ENCODE results near the gene MYRFL.

The MYRFL gene

GRCh38 chr12:69898236-69898635, 73.2 kb downstream of the MYRFL start:
- no peak overlapping the region for H3K4ac ChIP-seq (ENCODE audit: low read length)
- no peak overlapping the region for H3K4me2 ChIP-seq (ENCODE audit: insufficient read depth, low read length, poor library complexity, severe bottlenecking)
- no peak overlapping the region for H2AFZ ChIP-seq (ENCODE audit: low read length)
- no peak for DNase-seq (ENCODE audit: low spot score)
- H2BK15ac ChIP-seq (ENCODE audit: low read length), result no peak overlapping the region
- no peak overlapping the region for H4K8ac ChIP-seq (ENCODE audit: low read depth, low read length)
- no peak overlapping the region for H2BK5ac ChIP-seq (ENCODE audit: low read length)
- H2BK12ac ChIP-seq (ENCODE audit: low read length), result no peak overlapping the region
- no peak overlapping the region for H3K9ac ChIP-seq (ENCODE audit: low read depth, low read length, poor library complexity)
- H3K4me1 ChIP-seq (ENCODE audit: control insufficient read depth in 2 of 2, insufficient read depth in 1 of 2, low read depth in 1 of 2, low read length in 2 of 2), result peaks cover 12 to 21% of the 10 kb centered on the region in 2 donors
- H3K27ac ChIP-seq (replicated peaks; ENCODE audit: low read length), result no peak overlapping the region
- H2BK120ac ChIP-seq (ENCODE audit: low read depth, low read length), result no peak overlapping the region
- H3K18ac ChIP-seq (ENCODE audit: low read length), result no peak overlapping the region
- no peaks in the 10 kb centered on the region for H3K79me1 ChIP-seq (ENCODE audit: low read depth, low read length)
- H3K9me3 ChIP-seq (replicated peaks in 1 of 2; ENCODE audit: control insufficient read depth in 2 of 2, insufficient read depth in 1 of 2, low read depth in 1 of 2, low read length in 2 of 2), result no peaks in the 10 kb centered on the region
- H4K91ac ChIP-seq (ENCODE audit: low read depth, low read length, poor library complexity), result no peak overlapping the region
- H2AK5ac ChIP-seq (ENCODE audit: low read depth, low read length), result no peak overlapping the region
- H3K4me3 ChIP-seq (ENCODE audit: low read length in 2 of 2), result no peak overlapping the region
- no peaks in the 10 kb centered on the region for H3K36me3 ChIP-seq (replicated peaks in 1 of 2; ENCODE audit: control insufficient read depth in 2 of 2, insufficient read depth in 2 of 2, low read length in 2 of 2)
- H3K27me3 ChIP-seq (ENCODE audit: control insufficient read depth in 3 of 3, insufficient read depth in 3 of 3, low read depth in 1 of 3, low read length in 3 of 3), result no peaks in the 10 kb centered on the region
- no CpG with 5 or more reads among the region's 3 CpGs for whole genome bisulfite sequencing, 2 donors (ENCODE audit: extremely low coverage in 2 of 2, insufficient read length in 2 of 2, insufficient replicate concordance in 1 of 2)
- H3K23ac ChIP-seq (ENCODE audit: low read depth, low read length, poor library complexity), result no peak overlapping the region
- no peak overlapping the region for H3K14ac ChIP-seq (ENCODE audit: low read length)

DNA sequence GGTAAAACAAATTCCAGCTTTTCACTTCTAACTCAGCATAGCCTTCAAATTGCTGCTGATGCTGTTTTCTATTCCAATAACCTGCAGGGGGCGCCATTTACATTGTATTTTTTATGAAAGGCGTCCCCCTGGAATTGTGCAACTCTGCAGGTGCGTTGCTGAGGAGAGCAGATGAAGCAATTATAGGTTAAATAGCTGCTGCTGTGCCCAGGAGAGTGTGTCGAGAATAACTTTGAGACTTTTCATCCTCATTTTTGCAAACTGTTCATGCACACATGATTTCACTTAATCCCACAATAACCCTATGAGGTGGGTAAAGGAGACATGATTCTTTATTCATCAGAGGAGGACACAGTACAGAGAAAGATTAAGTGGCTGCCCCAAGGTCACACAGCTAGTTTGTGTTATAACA, 75.7 kb downstream of the MYRFL start:
- Histone ChIP-seq H3K18ac (ENCODE audit: low read length) (no peak overlapping the region), H2BK5ac (ENCODE audit: low read length) (no peak overlapping the region), H3K4me3 (ENCODE audit: low read length in 2 of 2) (no peak overlapping the region), H3K4me2 (ENCODE audit: insufficient read depth, low read length, poor library complexity, severe bottlenecking) (no peak overlapping the region), H3K9ac (ENCODE audit: low read depth, low read length, poor library complexity) (no peak overlapping the region), H3K27me3 (ENCODE audit: control insufficient read depth in 3 of 3, insufficient read depth in 3 of 3, low read depth in 1 of 3, low read length in 3 of 3) (no peaks in the 10 kb centered on the region), H4K91ac (ENCODE audit: low read depth, low read length, poor library complexity) (no peak overlapping the region), H2AK5ac (ENCODE audit: low read depth, low read length) (no peak overlapping the region), H2AFZ (ENCODE audit: low read length) (peak overlapping the region; percentile 51), H3K23ac (ENCODE audit: low read depth, low read length, poor library complexity) (no peak overlapping the region), H3K36me3 (replicated peaks in 1 of 2; ENCODE audit: control insufficient read depth in 2 of 2, insufficient read depth in 2 of 2, low read length in 2 of 2) (no peaks in the 10 kb centered on the region), H3K4ac (ENCODE audit: low read length) (no peak overlapping the region), H3K79me1 (ENCODE audit: low read depth, low read length) (no peaks in the 10 kb centered on the region), H3K27ac (replicated peaks; ENCODE audit: low read length) (no peak overlapping the region), H3K4me1 (ENCODE audit: control insufficient read depth in 2 of 2, insufficient read depth in 1 of 2, low read depth in 1 of 2, low read length in 2 of 2) (peaks cover 8 to 27% of the 10 kb centered on the region in 2 donors), H3K9me3 (replicated peaks in 1 of 2; ENCODE audit: control insufficient read depth in 2 of 2, insufficient read depth in 1 of 2, low read depth in 1 of 2, low read length in 2 of 2) (no peaks in the 10 kb centered on the region), H2BK120ac (ENCODE audit: low read depth, low read length) (no peak overlapping the region), H2BK12ac (ENCODE audit: low read length) (no peak overlapping the region), H3K14ac (ENCODE audit: low read length) (no peak overlapping the region), H2BK15ac (ENCODE audit: low read length) (no peak overlapping the region), H4K8ac (ENCODE audit: low read depth, low read length) (no peak overlapping the region)
- DNase-seq (ENCODE audit: low spot score), result peak; percentile 76
- WGBS, 2 donors (ENCODE audit: extremely low coverage in 2 of 2, insufficient read length in 2 of 2, insufficient replicate concordance in 1 of 2), result no CpG with 5 or more reads among the region's 4 CpGs

DNA sequence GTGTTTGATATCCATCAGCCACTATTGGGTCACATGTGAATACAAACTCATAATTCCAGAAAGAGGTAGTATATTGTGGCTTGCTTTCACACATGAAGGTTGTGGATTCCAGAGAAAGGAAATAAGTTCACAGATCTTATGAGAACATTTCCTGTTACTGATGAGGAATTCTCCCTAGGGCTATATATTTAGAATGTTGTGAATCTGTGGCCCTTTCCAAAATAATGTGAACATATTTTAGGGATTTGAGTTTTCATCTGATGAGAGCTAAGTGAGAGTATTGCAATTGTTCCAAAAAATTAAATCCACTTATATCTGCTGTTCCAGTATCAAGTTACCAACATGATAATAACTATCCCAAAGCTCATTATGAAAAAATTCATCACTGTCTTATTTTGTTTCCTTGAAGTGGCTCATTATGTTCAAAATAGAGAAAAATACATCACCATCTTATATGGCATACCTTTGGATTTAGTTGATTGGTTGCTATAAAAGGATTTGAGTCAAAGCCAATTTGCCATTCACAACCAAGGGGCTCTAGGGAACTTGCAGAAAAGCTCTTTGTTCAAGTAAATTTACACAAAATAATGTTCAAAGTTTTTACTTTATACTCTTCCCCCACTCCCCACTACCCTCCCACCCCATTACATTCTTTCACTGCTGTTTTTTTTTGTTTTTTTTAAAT, 76.3 kb downstream of the MYRFL start:
- H3K79me1 ChIP-seq (ENCODE audit: low read depth, low read length), result no peaks in the 10 kb centered on the region
- H3K14ac ChIP-seq (ENCODE audit: low read length), result no peak overlapping the region
- no peak overlapping the region for H3K23ac ChIP-seq (ENCODE audit: low read depth, low read length, poor library complexity)
- H3K18ac ChIP-seq (ENCODE audit: low read length), result no peak overlapping the region
- H3K4me1 ChIP-seq (ENCODE audit: control insufficient read depth in 2 of 2, insufficient read depth in 1 of 2, low read depth in 1 of 2, low read length in 2 of 2), result peaks cover 8 to 26% of the 10 kb centered on the region in 2 donors
- no peaks in the 10 kb centered on the region for H3K9me3 ChIP-seq (replicated peaks in 1 of 2; ENCODE audit: control insufficient read depth in 2 of 2, insufficient read depth in 1 of 2, low read depth in 1 of 2, low read length in 2 of 2)
- no peak overlapping the region for H3K4me2 ChIP-seq (ENCODE audit: insufficient read depth, low read length, poor library complexity, severe bottlenecking)
- H2AFZ ChIP-seq (ENCODE audit: low read length), result no peak overlapping the region
- no peak overlapping the region for H3K9ac ChIP-seq (ENCODE audit: low read depth, low read length, poor library complexity)
- H2BK12ac ChIP-seq (ENCODE audit: low read length), result no peak overlapping the region
- H3K4me3 ChIP-seq (ENCODE audit: low read length in 2 of 2), result no peak overlapping the region
- H3K4ac ChIP-seq (ENCODE audit: low read length), result no peak overlapping the region
- H2BK15ac ChIP-seq (ENCODE audit: low read length), result no peak overlapping the region
- no peak overlapping the region for H3K27ac ChIP-seq (replicated peaks; ENCODE audit: low read length)
- H4K91ac ChIP-seq (ENCODE audit: low read depth, low read length, poor library complexity), result no peak overlapping the region
- no peak overlapping the region for H2BK5ac ChIP-seq (ENCODE audit: low read length)
- DNase-seq (ENCODE audit: low spot score), result no peak
- no peak overlapping the region for H2BK120ac ChIP-seq (ENCODE audit: low read depth, low read length)
- no peaks in the 10 kb centered on the region for H3K27me3 ChIP-seq (ENCODE audit: control insufficient read depth in 3 of 3, insufficient read depth in 3 of 3, low read depth in 1 of 3, low read length in 3 of 3)
- H3K36me3 ChIP-seq (replicated peaks in 1 of 2; ENCODE audit: control insufficient read depth in 2 of 2, insufficient read depth in 2 of 2, low read length in 2 of 2), result no peaks in the 10 kb centered on the region
- H4K8ac ChIP-seq (ENCODE audit: low read depth, low read length), result no peak overlapping the region
- H2AK5ac ChIP-seq (ENCODE audit: low read depth, low read length), result no peak overlapping the region

DNA sequence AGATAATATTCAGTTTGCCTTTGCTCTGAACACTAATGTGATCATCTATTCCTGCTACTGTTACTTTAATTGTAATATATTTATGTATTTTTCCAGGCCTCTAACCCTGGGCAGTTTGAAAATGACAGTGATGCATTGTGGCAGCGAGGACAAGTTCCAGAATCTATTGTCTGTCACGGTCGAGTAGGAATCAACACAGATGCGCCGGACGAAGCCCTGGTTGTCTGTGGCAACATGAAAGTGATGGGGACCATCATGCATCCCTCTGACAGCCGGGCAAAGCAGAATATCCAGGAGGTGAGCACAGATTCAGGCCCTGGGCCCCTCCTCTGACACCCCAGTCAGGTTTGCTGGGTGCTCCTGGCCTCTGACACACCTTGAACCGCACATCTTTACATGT, 78.5 kb downstream of the MYRFL start:
- Histone ChIP-seq H2AK5ac (ENCODE audit: low read depth, low read length) (peak overlapping the region; percentile 29), H4K8ac (ENCODE audit: low read depth, low read length) (no peak overlapping the region), H3K4me2 (ENCODE audit: insufficient read depth, low read length, poor library complexity, severe bottlenecking) (no peak overlapping the region), H3K9me3 (replicated peaks in 1 of 2; ENCODE audit: control insufficient read depth in 2 of 2, insufficient read depth in 1 of 2, low read depth in 1 of 2, low read length in 2 of 2) (no peaks in the 10 kb centered on the region), H3K36me3 (replicated peaks in 1 of 2; ENCODE audit: control insufficient read depth in 2 of 2, insufficient read depth in 2 of 2, low read length in 2 of 2) (no peaks in the 10 kb centered on the region), H2BK12ac (ENCODE audit: low read length) (no peak overlapping the region), H3K9ac (ENCODE audit: low read depth, low read length, poor library complexity) (no peak overlapping the region), H4K91ac (ENCODE audit: low read depth, low read length, poor library complexity) (no peak overlapping the region), H3K79me1 (ENCODE audit: low read depth, low read length) (no peaks in the 10 kb centered on the region), H3K4me3 (ENCODE audit: low read length in 2 of 2) (no peak overlapping the region), H3K27ac (replicated peaks; ENCODE audit: low read length) (no peak overlapping the region), H2BK15ac (ENCODE audit: low read length) (no peak overlapping the region), H3K14ac (ENCODE audit: low read length) (peak overlapping the region; percentile 73), H2BK120ac (ENCODE audit: low read depth, low read length) (no peak overlapping the region), H3K4me1 (ENCODE audit: control insufficient read depth in 2 of 2, insufficient read depth in 1 of 2, low read depth in 1 of 2, low read length in 2 of 2) (peaks cover 3 to 12% of the 10 kb centered on the region in 2 donors), H2AFZ (ENCODE audit: low read length) (no peak overlapping the region), H3K4ac (ENCODE audit: low read length) (no peak overlapping the region), H3K18ac (ENCODE audit: low read length) (no peak overlapping the region), H3K27me3 (ENCODE audit: control insufficient read depth in 3 of 3, insufficient read depth in 3 of 3, low read depth in 1 of 3, low read length in 3 of 3) (no peaks in the 10 kb centered on the region), H2BK5ac (ENCODE audit: low read length) (no peak overlapping the region), H3K23ac (ENCODE audit: low read depth, low read length, poor library complexity) (no peak overlapping the region)
- no CpG with 5 or more reads among the region's 8 CpGs for WGBS, 2 donors (ENCODE audit: extremely low coverage in 2 of 2, insufficient read length in 2 of 2, insufficient replicate concordance in 1 of 2)
- DNase-seq (ENCODE audit: low spot score), result no peak
